ENCODE results near the gene CYTH3.

The CYTH3 gene

GRCh38 chr7:6258440-6259182, 13.8 kb downstream of the CYTH3 start:
- Histone ChIP-seq H3K9ac (ENCODE audit: low read depth in 1 of 2, low read length in 2 of 2) (no peak overlapping the region), H3K4me3 (ENCODE audit: low read length in 2 of 2) (no peak overlapping the region), H3K36me3 (ENCODE audit: control insufficient read depth in 2 of 2, insufficient read depth in 2 of 2, low read length in 2 of 2) (no peaks in the 10 kb centered on the region), H3K9me3 (ENCODE audit: control insufficient read depth in 2 of 2, low read length in 2 of 2) (no peaks in the 10 kb centered on the region), H3K27me3 (ENCODE audit: control insufficient read depth in 2 of 2, insufficient read depth in 2 of 2, low read length in 2 of 2) (no peaks in the 10 kb centered on the region), H3K4me1 (ENCODE audit: control insufficient read depth in 2 of 2, insufficient read depth in 2 of 2, low read length in 2 of 2) (peaks cover 3 to 7% of the 10 kb centered on the region in 2 donors), H3K27ac (ENCODE audit: low read depth in 2 of 2, low read length in 2 of 2) (peak overlapping the region; percentile 26 to 48)

GRCh38 chr7:6257675-6258074, 14.7 kb downstream of the CYTH3 start:
- no peak overlapping the region for H3K4me3 ChIP-seq (ENCODE audit: low read length in 2 of 2)
- no peaks in the 10 kb centered on the region for H3K9me3 ChIP-seq (ENCODE audit: control insufficient read depth in 2 of 2, low read length in 2 of 2)
- no peak overlapping the region for H3K27ac ChIP-seq (ENCODE audit: low read depth in 2 of 2, low read length in 2 of 2)
- H3K36me3 ChIP-seq (ENCODE audit: control insufficient read depth in 2 of 2, insufficient read depth in 2 of 2, low read length in 2 of 2): no peaks in the 10 kb centered on the region
- H3K4me1 ChIP-seq (ENCODE audit: control insufficient read depth in 2 of 2, insufficient read depth in 2 of 2, low read length in 2 of 2): peaks cover 3 to 7% of the 10 kb centered on the region in 2 donors
- H3K27me3 ChIP-seq (ENCODE audit: control insufficient read depth in 2 of 2, insufficient read depth in 2 of 2, low read length in 2 of 2): no peaks in the 10 kb centered on the region
- H3K9ac ChIP-seq (ENCODE audit: low read depth in 1 of 2, low read length in 2 of 2): no peak overlapping the region

- Histone ChIP-seq H3K27ac (ENCODE audit: low read depth in 2 of 2, low read length in 2 of 2) (no peak overlapping the region), H3K4me1 (ENCODE audit: control insufficient read depth in 2 of 2, insufficient read depth in 2 of 2, low read length in 2 of 2) (peaks cover 3 to 7% of the 10 kb centered on the region in 2 donors), H3K9ac (ENCODE audit: low read depth in 1 of 2, low read length in 2 of 2) (no peak overlapping the region), H3K27me3 (ENCODE audit: control insufficient read depth in 2 of 2, insufficient read depth in 2 of 2, low read length in 2 of 2) (no peaks in the 10 kb centered on the region), H3K4me3 (ENCODE audit: low read length in 2 of 2) (no peak overlapping the region), H3K9me3 (ENCODE audit: control insufficient read depth in 2 of 2, low read length in 2 of 2) (no peaks in the 10 kb centered on the region), H3K36me3 (ENCODE audit: control insufficient read depth in 2 of 2, insufficient read depth in 2 of 2, low read length in 2 of 2) (no peaks in the 10 kb centered on the region)
Observed at GRCh38 chr7:6256677-6257535, 15.5 kb downstream of the CYTH3 start.

GRCh38 chr7:6256109-6256483, 16.3 kb downstream of the CYTH3 start:
- no peaks in the 10 kb centered on the region for H3K36me3 ChIP-seq (ENCODE audit: control insufficient read depth in 2 of 2, insufficient read depth in 2 of 2, low read length in 2 of 2)
- peaks cover 3 to 7% of the 10 kb centered on the region in 2 donors for H3K4me1 ChIP-seq (ENCODE audit: control insufficient read depth in 2 of 2, insufficient read depth in 2 of 2, low read length in 2 of 2)
- no peaks in the 10 kb centered on the region for H3K27me3 ChIP-seq (ENCODE audit: control insufficient read depth in 2 of 2, insufficient read depth in 2 of 2, low read length in 2 of 2)
- H3K9me3 ChIP-seq (ENCODE audit: control insufficient read depth in 2 of 2, low read length in 2 of 2): no peaks in the 10 kb centered on the region
- H3K9ac ChIP-seq (ENCODE audit: low read depth in 1 of 2, low read length in 2 of 2): no peak overlapping the region
- peak overlapping the region in 1 of 2 donors; percentile 11 for H3K27ac ChIP-seq (ENCODE audit: low read depth in 2 of 2, low read length in 2 of 2)
- no peak overlapping the region for H3K4me3 ChIP-seq (ENCODE audit: low read length in 2 of 2)

- H3K27ac ChIP-seq (ENCODE audit: low read depth in 2 of 2, low read length in 2 of 2): no peak overlapping the region
- no peaks in the 10 kb centered on the region for H3K9me3 ChIP-seq (ENCODE audit: control insufficient read depth in 2 of 2, low read length in 2 of 2)
- H3K4me1 ChIP-seq (ENCODE audit: control insufficient read depth in 2 of 2, insufficient read depth in 2 of 2, low read length in 2 of 2): peaks cover 3 to 7% of the 10 kb centered on the region in 2 donors
- H3K27me3 ChIP-seq (ENCODE audit: control insufficient read depth in 2 of 2, insufficient read depth in 2 of 2, low read length in 2 of 2): no peaks in the 10 kb centered on the region
- no peaks in the 10 kb centered on the region for H3K36me3 ChIP-seq (ENCODE audit: control insufficient read depth in 2 of 2, insufficient read depth in 2 of 2, low read length in 2 of 2)
- H3K4me3 ChIP-seq (ENCODE audit: low read length in 2 of 2): no peak overlapping the region
- H3K9ac ChIP-seq (ENCODE audit: low read depth in 1 of 2, low read length in 2 of 2): no peak overlapping the region
Observed at GRCh38 chr7:6254866-6255265, 17.6 kb downstream of the CYTH3 start.

- no peak overlapping the region for H3K4me3 ChIP-seq (ENCODE audit: low read length in 2 of 2)
- no peak overlapping the region for H3K9ac ChIP-seq (ENCODE audit: low read depth in 1 of 2, low read length in 2 of 2)
- no peaks in the 10 kb centered on the region for H3K27me3 ChIP-seq (ENCODE audit: control insufficient read depth in 2 of 2, insufficient read depth in 2 of 2, low read length in 2 of 2)
- H3K27ac ChIP-seq (ENCODE audit: low read depth in 2 of 2, low read length in 2 of 2): no peak overlapping the region
- no peaks in the 10 kb centered on the region for H3K36me3 ChIP-seq (ENCODE audit: control insufficient read depth in 2 of 2, insufficient read depth in 2 of 2, low read length in 2 of 2)
- peaks cover 4 to 7% of the 10 kb centered on the region in 2 donors for H3K4me1 ChIP-seq (ENCODE audit: control insufficient read depth in 2 of 2, insufficient read depth in 2 of 2, low read length in 2 of 2)
- no peaks in the 10 kb centered on the region for H3K9me3 ChIP-seq (ENCODE audit: control insufficient read depth in 2 of 2, low read length in 2 of 2)
Observed at GRCh38 chr7:6252748-6253147, 19.7 kb downstream of the CYTH3 start.

- Histone ChIP-seq H3K27ac (ENCODE audit: low read depth in 2 of 2, low read length in 2 of 2) (no peak overlapping the region), H3K9me3 (ENCODE audit: control insufficient read depth in 2 of 2, low read length in 2 of 2) (no peaks in the 10 kb centered on the region), H3K27me3 (ENCODE audit: control insufficient read depth in 2 of 2, insufficient read depth in 2 of 2, low read length in 2 of 2) (no peaks in the 10 kb centered on the region), H3K4me1 (ENCODE audit: control insufficient read depth in 2 of 2, insufficient read depth in 2 of 2, low read length in 2 of 2) (peaks cover 4% of the 10 kb centered on the region in 2 donors), H3K9ac (ENCODE audit: low read depth in 1 of 2, low read length in 2 of 2) (no peak overlapping the region), H3K4me3 (ENCODE audit: low read length in 2 of 2) (no peak overlapping the region), H3K36me3 (ENCODE audit: control insufficient read depth in 2 of 2, insufficient read depth in 2 of 2, low read length in 2 of 2) (no peaks in the 10 kb centered on the region)
Observed at GRCh38 chr7:6252341-6252746, 20.1 kb downstream of the CYTH3 start.

GRCh38 chr7:6251653-6252052, 20.8 kb downstream of the CYTH3 start:
- no peak overlapping the region for H3K27ac ChIP-seq (ENCODE audit: low read depth in 2 of 2, low read length in 2 of 2)

GRCh38 chr7:6250364-6250833, 22.0 kb downstream of the CYTH3 start:
- H3K27me3 ChIP-seq (ENCODE audit: control insufficient read depth in 2 of 2, insufficient read depth in 2 of 2, low read length in 2 of 2): no peaks in the 10 kb centered on the region
- no peak overlapping the region for H3K4me3 ChIP-seq (ENCODE audit: low read length in 2 of 2)
- no peaks in the 10 kb centered on the region for H3K9me3 ChIP-seq (ENCODE audit: control insufficient read depth in 2 of 2, low read length in 2 of 2)
- H3K27ac ChIP-seq (ENCODE audit: low read depth in 2 of 2, low read length in 2 of 2): no peak overlapping the region
- H3K9ac ChIP-seq (ENCODE audit: low read depth in 1 of 2, low read length in 2 of 2): no peak overlapping the region
- H3K36me3 ChIP-seq (ENCODE audit: control insufficient read depth in 2 of 2, insufficient read depth in 2 of 2, low read length in 2 of 2): no peaks in the 10 kb centered on the region
- peaks cover 4% of the 10 kb centered on the region in 2 donors for H3K4me1 ChIP-seq (ENCODE audit: control insufficient read depth in 2 of 2, insufficient read depth in 2 of 2, low read length in 2 of 2)

More at GRCh38 chr7:6251653-6252052, 20.8 kb downstream of the CYTH3 start:
- H3K4me3 ChIP-seq (ENCODE audit: low read length in 2 of 2): no peak overlapping the region
- peaks cover 4% of the 10 kb centered on the region in 2 donors for H3K4me1 ChIP-seq (ENCODE audit: control insufficient read depth in 2 of 2, insufficient read depth in 2 of 2, low read length in 2 of 2)
- no peaks in the 10 kb centered on the region for H3K27me3 ChIP-seq (ENCODE audit: control insufficient read depth in 2 of 2, insufficient read depth in 2 of 2, low read length in 2 of 2)
- no peak overlapping the region for H3K9ac ChIP-seq (ENCODE audit: low read depth in 1 of 2, low read length in 2 of 2)
- H3K36me3 ChIP-seq (ENCODE audit: control insufficient read depth in 2 of 2, insufficient read depth in 2 of 2, low read length in 2 of 2): no peaks in the 10 kb centered on the region
- no peaks in the 10 kb centered on the region for H3K9me3 ChIP-seq (ENCODE audit: control insufficient read depth in 2 of 2, low read length in 2 of 2)

- Histone ChIP-seq H3K27me3 (ENCODE audit: control insufficient read depth in 2 of 2, insufficient read depth in 2 of 2, low read length in 2 of 2) (no peaks in the 10 kb centered on the region), H3K27ac (ENCODE audit: low read depth in 2 of 2, low read length in 2 of 2) (no peak overlapping the region), H3K4me3 (ENCODE audit: low read length in 2 of 2) (no peak overlapping the region), H3K4me1 (ENCODE audit: control insufficient read depth in 2 of 2, insufficient read depth in 2 of 2, low read length in 2 of 2) (peaks cover 4% of the 10 kb centered on the region in 2 donors), H3K36me3 (ENCODE audit: control insufficient read depth in 2 of 2, insufficient read depth in 2 of 2, low read length in 2 of 2) (no peaks in the 10 kb centered on the region), H3K9me3 (ENCODE audit: control insufficient read depth in 2 of 2, low read length in 2 of 2) (no peaks in the 10 kb centered on the region), H3K9ac (ENCODE audit: low read depth in 1 of 2, low read length in 2 of 2) (no peak overlapping the region)
Observed at GRCh38 chr7:6249043-6249442, 23.4 kb downstream of the CYTH3 start.

Data from mucosa of rectum (tissue), 2 donors.